Heart left ventricle (tissue), 13 donors: ENCODE results near the gene CSTB.

Source experiments
- CTCF ChIP-seq, 12 donors: fragments of 200-600 bp; sonication (generic) in 4 of 12; IDR thresholded peaks; one replicate each; pipeline versions ENCODE4 v1.5.0 to v1.8.0; 2018 to 2022; ENCODE audit warnings: antibody characterized with exemption in 12 of 12, mild to moderate bottlenecking in 5 of 12
- POLR2A ChIP-seq, 2 donors: fragments of 450-650 bp; IDR thresholded peaks; one replicate each; pipeline ENCODE4 v1.6.1; 2017; ENCODE audit warnings: antibody characterized with exemption in 2 of 2, mild to moderate bottlenecking in 2 of 2, moderate library complexity in 2 of 2
- donor health status: ischemic (EF 13 %, LVEDD 7.1; RV severe dilation, severe dysfunction).
- donor health status: DM: no; HTN: yes; CAD: no.
- donor health status: DM: no; HTN: no; CAD: no.
- donor health status: ischemic (EF 25% LVEDD 6.9; RV normal size, moderate dysfunction).
- donor health status: ischemic (EF 25% LVEDD 5.7; RV mildly dilated, moderate dysfunction).
- donor health status: ischemic (EF 35%, LVEDD 5.7; RV mildly dilated, moderate dysfunction).
- donor health status: nonischemic (EF 11% LVEDD 7.7; RV severe dilation, severe dysfunction).
- donor health status: DM: yes; HTN: yes; CAD: no.
- donor health status: PGD.
- donor health status: ischemic (EF 29% LVEDD 5.4; RV normal size, mild dysfunction).
- donor health status: nonischemic (EF 23%, LVEDD 6.1; RV moderate dilation, normal function).

- TF ChIP-seq CTCF (IDR thresholded peaks at IDR 0.05) (no peak), POLR2A (IDR thresholded peaks at IDR 0.05) (no peak)
These were observed 24.0 kb downstream of the CSTB start for GRCh38 chr21:43751955-43752591.
